HG02642 (cell line): Measurements from ENCODE around the gene MCM3.

ENCODE experiments used
- ATAC-seq: cut with Tn5 transposase; IDR thresholded peaks from one replicate; pipeline ENCODE4 v1.9.1; 2021; ENCODE audit warnings: mild to moderate bottlenecking; ENCODE audit not compliant: unreplicated experiment, poor library complexity

MCM3 gene

DNA sequence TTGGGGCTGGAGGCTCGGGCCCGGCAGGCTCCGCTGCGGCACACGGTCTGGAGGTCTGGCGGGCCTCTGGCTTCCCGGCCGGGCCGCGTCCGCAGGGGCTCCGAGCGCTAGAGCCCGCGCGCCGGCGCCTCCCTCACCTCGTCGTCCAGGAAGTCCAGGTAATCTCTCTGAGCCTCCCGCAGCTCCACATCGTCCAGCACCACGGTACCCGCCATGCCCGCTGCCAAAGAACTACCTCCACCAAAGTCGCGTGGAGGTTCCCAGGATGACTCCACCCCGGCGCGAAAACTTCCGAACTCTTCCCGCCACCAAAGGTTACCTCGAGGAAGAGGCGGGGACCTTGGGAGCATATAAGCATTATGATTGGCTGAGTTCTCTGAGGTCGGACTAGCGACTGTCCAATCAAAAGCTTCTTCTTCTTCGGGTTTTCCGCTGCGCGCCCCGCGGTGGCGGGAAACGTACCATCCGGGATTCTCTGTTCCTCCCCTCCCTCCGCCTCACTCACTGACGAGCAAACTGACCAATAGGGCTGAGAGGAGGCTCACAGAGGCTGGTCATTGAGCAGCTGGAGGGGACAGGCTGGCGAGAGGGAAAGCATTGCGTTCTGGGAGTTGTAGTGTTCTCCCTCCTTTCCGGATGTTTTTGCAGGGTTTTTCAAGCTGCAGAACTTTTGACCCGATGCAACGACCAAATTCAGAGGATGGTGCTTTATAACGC is at the start of gene MCM3:
Gene MCM3, minus strand, starts transcription at position 283 of the 717 bp plus-strand sequence. Its CDS starts 68 bp downstream, at position 215.
- ATAC-seq = peak; percentile 98

DNA sequence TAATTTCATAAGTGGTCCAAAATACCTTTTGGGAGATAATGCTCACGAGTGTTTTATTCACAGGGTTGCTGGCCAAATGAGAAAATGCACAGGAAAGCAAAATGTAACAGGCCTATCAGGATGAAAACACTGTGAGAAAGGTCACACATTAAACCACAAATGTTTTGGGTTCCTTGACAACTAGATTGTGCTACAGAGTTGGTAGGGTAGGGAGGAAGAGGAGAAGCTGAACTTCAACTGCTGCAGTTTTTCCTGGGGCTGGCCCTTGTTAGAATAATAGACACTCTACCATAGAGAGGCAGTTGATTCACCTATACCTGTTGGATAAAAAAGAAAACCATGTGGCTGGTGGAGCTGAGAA is 49.3 kb upstream of the MCM3 start:
- ATAC-seq = no peak

DNA sequence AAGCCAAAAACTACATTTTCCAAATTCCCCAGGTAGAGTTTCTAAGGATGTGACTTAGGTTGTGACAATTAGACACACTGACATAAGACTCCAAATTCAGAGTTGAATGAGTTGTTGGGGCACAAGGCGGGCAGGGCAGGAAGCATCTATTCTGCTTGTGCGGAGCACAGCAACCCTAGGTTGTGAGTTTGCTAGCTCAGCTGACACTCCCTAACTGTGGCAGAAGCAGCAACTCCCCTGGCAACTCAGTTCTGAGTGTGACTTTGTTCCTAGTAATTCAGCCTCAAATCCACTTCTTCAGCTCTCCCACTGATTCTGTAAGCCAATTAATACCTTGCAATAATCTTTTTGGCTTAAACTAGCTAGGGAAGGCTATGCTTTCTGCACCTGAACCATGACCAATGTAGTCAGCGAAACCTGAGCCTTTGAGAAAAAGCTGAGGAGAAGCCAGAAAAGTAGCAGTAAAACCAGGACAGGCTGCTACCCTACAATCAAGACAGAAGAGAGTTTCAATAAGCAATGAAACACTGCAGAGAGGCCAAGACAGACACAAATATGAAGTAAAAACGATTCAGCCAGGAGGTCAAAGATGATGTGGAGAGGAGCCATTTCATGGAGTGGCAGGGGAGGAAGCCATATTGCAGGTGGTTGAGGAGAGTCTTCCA is 47.4 kb upstream of the MCM3 start:
- ATAC-seq = no peak

DNA sequence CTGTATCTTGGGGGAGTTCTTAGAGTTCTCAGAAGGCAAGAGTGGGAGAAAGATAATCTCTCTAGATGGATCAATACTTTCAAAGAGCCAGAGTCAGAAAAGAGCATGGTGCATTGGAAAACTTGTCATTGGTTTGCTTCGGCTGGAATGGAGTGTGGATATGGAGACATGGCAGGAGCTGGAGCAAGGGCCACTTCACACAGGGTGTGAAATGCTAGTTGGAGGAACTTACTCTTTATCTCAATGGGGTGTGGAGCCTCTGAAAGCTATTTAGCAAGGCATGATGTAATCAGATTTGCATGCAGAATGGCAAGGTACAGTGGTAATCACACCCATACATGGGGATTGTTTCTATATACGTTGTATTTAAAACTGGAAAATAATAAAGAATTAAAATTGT is 45.9 kb upstream of the MCM3 start:
- ATAC-seq = no peak

DNA sequence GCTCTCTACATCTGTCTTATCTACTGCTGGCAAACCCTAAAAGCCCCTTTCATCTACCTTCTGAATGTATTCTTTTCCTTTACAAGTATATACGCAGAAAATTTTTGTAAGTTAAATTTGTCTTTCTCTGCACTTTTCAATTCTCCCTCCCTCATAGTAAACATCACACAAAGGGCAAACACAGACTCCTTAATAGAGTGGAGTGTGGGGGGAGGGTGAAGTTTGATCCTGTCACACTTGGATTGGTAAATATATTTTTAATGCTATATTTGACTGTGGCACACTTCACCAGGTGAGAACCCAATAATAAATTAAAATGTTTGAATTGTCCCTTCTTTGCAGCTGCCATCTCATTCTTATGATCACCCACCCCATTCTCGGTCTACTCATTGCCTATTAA is 44.2 kb upstream of the MCM3 start:
- ATAC-seq = no peak

DNA sequence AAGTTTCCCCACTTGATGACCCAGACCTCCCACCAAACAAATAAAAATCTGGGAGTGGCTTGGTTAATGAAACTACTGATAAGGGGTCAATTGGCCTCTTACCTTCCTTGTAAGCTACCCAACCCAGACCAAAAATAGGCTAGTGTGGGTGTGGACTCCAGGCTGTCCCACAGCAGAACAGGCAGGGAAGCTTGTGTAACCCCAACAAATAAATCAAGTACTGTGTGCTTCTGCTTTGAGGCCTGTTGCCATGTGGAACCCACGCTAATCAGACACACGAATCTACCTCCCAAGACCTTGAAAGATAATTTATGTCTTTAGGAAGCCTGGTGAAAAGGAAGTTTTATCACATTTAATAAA is 43.7 kb upstream of the MCM3 start:
- ATAC-seq = no peak

DNA sequence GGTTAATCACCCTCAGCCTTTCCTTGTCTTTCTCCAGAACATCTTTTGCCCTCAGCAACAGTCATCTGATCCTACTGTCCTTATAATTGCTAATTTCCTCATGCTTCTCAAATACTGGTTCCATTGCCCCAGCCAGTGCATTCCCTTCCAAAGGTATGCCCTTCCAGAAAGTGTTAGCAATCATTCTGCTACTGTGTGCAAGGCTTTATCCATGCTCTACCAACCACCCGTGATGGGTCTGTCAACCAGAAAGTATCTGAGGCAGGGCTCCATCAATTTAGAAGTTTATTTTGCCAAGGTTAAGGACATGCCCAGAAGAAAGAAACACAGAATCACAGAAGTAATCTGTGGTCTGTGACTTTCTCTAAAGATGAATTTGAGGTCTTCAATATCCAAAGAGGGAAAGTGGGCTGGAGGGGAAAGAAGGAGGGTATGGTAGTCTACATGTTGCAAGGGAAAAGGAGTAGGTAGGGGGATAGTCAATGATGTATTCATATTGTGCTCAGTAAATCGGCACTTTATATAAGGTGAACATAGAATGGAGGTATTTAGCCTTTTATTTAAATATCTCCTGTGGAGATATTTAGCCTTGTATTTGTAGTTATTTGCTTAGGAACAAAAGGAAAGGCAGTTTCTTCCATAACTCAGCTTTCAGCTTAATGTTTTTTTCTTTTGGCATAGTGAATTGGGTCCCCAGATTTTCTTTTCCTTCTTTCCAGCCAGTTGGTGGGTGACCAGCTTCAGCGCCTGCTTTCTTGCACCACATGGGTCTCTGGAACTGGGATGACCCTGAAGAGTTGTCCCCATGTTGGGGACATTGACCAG is 42.2 kb upstream of the MCM3 start:
- no peak for ATAC-seq

DNA sequence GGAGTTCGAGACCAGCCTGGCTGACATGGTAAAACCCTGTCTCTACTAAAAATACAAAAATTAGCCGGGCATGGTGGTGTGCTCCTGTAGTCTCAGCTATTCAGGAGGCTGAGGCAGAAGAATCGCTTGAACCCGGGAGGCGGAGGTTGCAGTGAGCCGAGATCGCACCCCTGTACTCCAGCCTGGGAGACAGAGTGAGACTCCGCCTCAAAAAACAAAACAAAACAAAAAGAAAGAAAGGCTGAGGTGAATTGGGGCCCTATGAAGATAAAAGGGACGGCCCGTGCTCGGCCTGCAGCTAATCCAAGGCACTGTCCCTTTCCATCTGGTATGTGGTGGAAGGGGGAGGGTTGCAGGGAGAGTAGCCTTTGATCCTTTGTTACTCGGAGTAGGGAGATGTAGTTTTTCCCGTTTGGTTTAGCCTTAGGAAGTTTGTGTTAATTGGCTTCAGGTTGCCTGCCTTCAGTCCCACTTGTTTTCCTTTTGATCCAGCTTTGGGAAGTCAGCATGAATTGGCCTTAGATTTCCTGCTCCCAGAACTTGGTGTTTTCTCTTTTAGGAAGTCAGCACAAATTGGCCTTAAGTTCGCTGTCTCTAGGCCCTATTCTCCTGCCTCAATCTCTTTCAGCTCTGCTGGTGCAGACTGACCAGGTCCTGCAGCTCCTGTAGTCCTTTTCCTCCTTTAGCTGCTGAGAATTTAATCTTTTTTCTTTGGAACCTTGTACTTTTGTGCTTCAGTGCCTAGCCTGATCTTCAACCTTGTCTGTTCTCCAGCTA is 41.3 kb upstream of the MCM3 start:
- ATAC-seq = no peak

DNA sequence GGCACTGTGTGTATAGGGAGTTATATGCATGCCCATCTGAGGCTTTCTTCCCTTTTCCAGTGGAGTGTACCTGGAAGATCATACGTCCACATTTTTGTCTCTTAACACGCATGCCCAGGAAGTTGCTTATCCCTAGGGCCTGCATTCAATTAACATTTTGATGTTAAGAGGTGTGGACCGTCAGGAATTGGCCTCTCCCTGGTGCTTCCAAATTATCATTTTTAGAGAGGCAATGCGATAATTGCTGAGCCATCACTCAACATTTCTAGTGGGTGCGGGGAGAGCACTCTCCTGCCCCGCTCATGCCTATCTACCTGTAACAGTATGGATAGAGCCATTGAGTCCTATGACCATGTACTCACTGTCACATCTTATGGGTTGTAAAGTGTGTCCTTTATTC is 39.6 kb upstream of the MCM3 start:
- no peak for ATAC-seq

DNA sequence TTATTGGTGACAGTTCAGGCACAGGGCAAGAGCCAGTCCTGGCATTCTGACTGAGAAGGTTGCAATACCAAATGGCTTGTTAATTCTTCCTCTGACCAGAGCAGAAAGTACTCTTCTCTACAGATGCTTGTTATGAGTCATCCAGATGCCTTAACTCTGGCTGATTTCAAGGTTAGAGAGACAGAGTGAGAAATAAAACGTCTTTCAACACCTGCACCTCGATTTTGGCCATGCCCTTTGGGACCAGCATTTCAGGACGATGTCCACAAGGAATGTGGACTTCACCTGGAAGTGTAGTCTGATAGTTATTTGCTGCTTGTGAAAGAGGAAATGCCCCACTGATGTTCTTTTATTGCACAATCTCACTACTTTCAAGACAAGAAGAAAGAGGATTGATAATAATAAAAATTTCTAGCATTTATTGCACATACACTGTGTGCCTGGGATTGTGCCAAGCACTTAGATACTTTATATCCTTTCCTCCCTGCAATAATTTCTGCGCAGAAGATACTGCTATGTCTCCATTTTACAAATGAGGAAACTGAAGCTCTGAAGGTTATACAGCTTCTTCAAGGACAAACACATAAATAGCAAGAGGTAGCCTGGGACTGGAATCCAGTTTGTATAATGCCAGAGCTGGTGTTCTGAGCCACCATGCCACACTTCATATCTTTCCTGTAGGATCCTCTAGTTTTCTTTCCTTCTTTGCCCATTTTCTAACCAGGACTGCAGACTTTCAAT is 33.5 kb upstream of the MCM3 start:
- peak; percentile 97 for ATAC-seq

DNA sequence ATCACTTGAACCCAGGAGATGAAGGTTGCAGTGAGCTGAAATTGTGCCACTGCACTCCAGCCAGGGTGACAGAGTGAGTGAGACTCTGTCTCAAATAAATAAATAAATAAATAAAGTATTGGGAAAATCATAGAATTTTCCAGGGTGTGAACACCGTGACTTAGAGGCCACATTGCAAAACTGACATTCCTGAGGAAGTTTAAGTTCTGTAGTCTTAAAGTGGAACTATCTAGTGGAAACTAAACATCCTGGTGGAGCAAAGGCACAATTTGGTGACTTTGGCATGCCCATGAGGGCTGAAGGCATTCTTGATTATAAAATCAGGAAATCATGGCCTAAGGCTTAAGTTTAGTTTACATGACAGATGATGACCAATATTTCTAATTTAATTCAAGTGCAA is 32.7 kb upstream of the MCM3 start:
- no peak for ATAC-seq

DNA sequence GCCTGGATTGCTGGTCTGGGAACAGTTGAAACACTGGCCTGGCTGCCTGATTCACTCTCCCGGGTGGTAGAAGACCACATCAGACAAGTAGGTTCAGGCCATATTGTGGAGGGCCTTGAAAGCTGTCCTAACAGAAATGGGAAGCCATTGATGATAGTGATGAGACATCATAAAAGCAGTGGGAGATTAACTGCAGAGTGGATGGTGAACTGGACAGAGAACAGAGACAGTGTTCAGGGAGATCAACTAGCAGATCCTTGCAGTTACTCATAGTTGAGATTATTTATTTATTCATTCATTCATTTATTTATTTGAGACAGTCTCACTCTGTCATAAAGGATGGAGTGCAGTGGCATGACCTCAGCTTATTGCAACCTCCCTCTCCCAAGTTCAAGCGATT is 30.2 kb upstream of the MCM3 start:
- no peak for ATAC-seq

DNA sequence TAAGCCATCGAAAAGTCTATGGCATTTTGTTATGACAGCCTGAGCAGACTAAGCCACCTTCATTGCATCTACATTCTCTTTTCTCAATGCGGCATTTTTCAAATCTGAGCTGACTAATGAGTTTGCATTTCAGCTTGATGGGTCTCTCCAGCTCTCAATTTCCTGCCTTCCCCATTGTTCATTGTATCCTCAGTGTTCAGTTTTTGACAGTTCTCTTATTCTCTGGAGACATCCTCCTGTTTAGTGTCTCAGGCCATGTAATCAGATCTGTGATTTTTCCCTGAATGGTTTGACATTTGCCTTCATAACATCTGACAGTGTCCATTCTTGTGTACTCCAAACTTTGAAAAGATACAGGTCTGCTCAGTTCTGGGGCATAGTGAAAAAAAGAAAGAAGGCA is 27.9 kb upstream of the MCM3 start:
- ATAC-seq = no peak

DNA sequence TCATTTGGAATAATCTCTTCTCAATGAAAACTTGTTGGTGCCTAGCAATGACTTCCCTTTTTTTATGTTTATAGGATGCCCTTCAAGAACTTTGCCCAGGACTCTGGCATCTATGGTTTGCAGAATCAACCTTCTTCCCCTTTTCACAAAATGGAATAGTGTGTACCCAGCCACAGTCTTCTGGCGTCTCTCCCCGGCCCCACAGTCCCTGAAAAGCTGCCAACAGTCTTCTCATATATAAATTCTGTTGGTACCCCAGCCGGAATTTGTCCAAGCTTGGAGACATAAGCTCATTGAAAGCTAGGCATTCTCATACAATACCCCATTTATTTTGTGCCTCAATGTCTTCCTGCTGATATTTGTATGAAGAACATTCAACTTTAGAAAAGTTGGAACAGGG is 26.4 kb upstream of the MCM3 start:
- no peak for ATAC-seq

DNA sequence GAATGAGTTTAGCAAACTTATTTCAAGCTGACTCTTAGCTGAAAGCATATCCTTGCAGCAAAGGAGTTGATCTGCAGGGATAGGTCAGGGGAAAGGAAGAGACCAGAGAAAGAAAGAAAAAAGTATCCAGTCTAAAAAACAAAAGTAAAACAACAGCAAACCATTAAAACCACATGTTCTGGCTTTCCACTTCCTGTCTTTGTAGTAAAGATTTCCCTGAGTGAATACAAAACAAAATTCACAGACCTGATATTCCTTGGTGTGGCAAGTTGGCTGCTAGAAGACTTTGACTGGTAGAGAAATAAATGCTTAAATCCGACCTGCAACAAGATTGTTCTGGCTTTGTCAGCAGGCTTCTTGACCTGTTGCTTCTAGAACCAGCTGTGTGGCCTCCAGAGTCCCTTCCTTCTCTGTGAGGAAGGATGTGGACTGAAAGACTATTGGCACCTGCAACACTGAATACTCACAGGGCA is 23.4 kb upstream of the MCM3 start:
- no peak for ATAC-seq

DNA sequence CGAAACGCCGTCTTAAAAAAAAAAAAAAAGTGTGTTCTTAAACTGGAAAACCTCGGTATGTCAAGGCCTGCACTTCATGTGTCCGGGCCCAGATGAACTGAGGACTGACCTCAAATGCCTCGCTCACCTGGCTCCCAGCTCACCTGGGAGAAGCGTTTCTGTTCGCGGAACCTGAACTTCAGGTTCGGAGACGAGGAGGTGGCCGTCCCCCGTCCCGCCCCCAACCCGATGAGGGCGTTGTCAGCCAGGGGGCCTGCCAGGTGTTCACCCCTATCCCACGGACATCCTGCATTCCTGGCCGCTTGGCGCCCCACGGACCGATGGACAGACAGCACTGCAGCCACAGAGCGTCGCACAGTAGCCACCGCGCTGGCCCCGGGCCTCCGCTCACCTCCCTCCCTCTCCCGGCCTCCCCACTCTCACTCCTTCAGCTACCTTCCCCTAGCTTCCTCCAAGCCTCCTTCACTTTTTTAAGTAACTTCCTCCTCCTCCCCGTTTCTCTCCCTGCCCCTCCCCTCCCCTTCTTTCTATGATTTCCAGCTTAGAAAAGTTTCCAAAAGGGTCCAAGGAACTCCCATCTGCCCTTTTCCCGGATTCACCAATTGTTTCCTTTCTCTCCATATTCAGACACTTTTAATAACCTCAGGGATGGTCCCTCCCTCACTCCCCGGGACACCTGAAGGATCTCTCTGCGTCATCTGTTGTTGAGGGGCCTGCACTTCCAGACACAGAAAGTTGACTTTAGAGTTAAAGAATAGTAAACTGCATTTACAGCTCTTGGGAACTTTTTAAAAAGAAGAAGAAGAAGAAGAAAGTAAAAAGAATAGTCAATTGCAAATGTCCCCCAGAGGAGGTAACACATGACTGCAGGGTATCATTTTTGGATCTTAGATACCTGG is 22.7 kb upstream of the MCM3 start:
- no peak for ATAC-seq

DNA sequence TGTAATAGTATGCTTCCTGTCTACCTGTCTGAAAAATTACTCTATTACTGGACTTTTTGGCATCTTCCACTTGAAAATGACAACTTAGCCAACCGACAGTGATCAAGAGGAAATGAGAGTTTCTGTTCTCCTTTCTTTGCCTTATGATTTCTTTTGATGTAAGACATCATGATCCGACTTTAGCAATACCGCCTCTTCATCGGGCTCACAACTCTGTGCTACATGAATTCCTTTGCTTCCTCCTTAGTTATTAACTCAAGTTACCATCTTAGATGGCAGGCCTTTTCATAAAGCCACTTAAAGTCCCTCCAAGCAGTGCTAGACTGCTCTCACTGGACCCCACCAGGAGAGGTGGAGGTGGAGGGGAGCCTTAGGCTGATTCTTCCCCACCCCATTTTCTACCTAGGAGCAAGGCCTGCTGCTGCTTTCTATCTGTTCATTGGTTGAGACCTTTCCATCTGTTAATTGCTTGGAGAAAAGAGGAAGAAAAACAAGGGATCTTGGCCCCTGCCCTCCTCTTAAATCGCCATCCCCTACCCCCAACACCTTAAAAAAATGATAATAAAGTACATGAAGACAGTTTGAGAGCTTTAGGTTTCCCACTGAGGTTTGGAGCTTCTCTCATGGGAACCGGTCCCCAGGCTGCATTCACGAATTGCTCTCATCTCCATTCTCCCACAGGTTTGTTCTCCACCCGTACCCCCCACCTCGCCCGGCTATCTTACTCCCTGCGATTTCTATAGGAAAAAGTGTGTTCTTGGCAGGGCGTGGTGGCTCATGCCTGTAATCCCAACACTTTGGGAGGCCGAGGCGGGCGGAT is 21.6 kb upstream of the MCM3 start:
- ATAC-seq = peak; percentile 64

DNA sequence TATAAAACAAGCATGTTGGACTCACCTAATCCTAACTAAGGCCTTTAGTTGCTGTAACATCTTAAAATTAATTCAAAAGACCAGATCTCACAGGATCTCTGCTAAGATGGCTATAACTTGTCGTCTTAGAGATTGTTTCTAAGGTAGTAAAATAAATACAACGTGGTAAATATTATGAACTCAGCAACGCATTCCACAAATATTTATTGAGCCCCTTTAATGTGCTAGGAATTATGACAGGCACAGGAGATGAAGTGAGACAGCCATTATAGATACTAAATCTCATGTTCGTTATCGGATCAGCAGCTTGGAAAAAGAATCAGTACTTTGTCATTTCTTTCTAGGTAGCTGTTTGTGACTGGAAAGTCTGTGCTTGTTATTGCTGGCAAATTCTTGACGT is 20.9 kb upstream of the MCM3 start:
- peak; percentile 16 for ATAC-seq
